Thoracic aorta (tissue), 2 donors: ENCODE data around the gene TRAPPC14. TPM values are rescaled to one million over a fixed set of nuclear protein-coding genes. Genes with fewer than 3 reads are reported as not detected.

Experiments used
- ATAC-seq: fragments of 150-250 bp; one replicate; pipeline ENCODE4 v1.8.0; 2017; ENCODE audit warnings: low read depth; ENCODE audit not compliant: insufficient number of reproducible peaks, low FRiP score
- DNase-seq: peaks from one replicate; pipeline ENCODE4 v3.0.0-alpha.2; 2020; ENCODE audit warnings: low spot score
- H3K27ac ChIP-seq, 2 donors: fragments of 200-600 bp; sonication (generic); 1 replicate in 1 of 2; 2 replicates in 1 of 2; pipeline ENCODE4 v1.5.1; 2016; ENCODE audit warnings: mild to moderate bottlenecking in 2 of 2, moderate library complexity in 2 of 2
- H3K27me3 ChIP-seq: fragments of 200-600 bp; sonication (generic); replicated peaks from 2 replicates; pipeline ENCODE4 v1.6.0; 2016; ENCODE audit warnings: mild to moderate bottlenecking; ENCODE audit not compliant: insufficient read depth
- H3K36me3 ChIP-seq: fragments of 200-600 bp; sonication (generic); one replicate; pipeline ENCODE4 v1.5.1; 2016
- H3K4me1 ChIP-seq, 2 donors: fragments of 200-600 bp; sonication (generic); 1 replicate in 1 of 2; 2 replicates in 1 of 2; pipeline versions ENCODE4 v1.5.1 to v1.6.0; 2016; ENCODE audit warnings: low read depth in 2 of 2, mild to moderate bottlenecking in 1 of 2; ENCODE audit not compliant: control insufficient read depth in 1 of 2
- H3K4me3 ChIP-seq: fragments of 200-600 bp; sonication (generic); 2 replicates; pipeline ENCODE4 v1.5.1; 2016; ENCODE audit warnings: mild to moderate bottlenecking
- H3K9me3 ChIP-seq: fragments of 200-600 bp; sonication (generic); 2 replicates; pipeline ENCODE4 v1.5.1; 2016
- total RNA-seq, 2 donors: library from RNA; depleted of rRNA; stranded (reverse); fragments of >200 nt; gene quantifications; one replicate each; pipeline versions ENCODE4 v1.1.0 to v1.2.3, GENCODE V29; 2016
- TF ChIP-seq, protein P1 (sequence below): fragments of 200-600 bp; sonication (generic); IDR thresholded peaks from one replicate; pipeline ENCODE4 v1.5.1; 2019; ENCODE audit warnings: antibody characterized with exemption

The TRAPPC14 gene
- total RNA-seq, 2 donors from 2014 or later = 14.0 to 18.0 TPM

DNA sequence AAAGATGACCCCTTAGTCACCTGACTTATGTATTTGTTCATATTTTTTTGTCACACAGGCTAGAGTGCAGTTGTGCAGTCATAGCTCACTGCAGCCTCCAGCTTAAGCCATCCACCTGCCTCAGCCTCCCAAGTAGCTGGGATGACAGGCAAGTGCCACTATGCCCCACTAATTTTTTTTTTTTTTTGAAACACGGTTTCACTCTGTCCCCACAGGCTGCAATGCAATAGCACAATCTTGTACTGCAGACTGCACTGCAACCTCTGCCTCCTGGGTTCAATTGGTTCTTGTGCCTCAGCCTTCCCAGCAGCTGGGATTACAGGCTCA lies 29.9 kb downstream of the TRAPPC14 start:
- no peaks in the 10 kb centered on the region for H3K9me3 ChIP-seq
- H3K4me1 ChIP-seq = peaks cover 13 to 37% of the 10 kb centered on the region in 2 donors
- DNase-seq (no peak), ATAC-seq (no peak)
- no peak overlapping the region for H3K27ac ChIP-seq
- TF ChIP-seq, protein P1, sequence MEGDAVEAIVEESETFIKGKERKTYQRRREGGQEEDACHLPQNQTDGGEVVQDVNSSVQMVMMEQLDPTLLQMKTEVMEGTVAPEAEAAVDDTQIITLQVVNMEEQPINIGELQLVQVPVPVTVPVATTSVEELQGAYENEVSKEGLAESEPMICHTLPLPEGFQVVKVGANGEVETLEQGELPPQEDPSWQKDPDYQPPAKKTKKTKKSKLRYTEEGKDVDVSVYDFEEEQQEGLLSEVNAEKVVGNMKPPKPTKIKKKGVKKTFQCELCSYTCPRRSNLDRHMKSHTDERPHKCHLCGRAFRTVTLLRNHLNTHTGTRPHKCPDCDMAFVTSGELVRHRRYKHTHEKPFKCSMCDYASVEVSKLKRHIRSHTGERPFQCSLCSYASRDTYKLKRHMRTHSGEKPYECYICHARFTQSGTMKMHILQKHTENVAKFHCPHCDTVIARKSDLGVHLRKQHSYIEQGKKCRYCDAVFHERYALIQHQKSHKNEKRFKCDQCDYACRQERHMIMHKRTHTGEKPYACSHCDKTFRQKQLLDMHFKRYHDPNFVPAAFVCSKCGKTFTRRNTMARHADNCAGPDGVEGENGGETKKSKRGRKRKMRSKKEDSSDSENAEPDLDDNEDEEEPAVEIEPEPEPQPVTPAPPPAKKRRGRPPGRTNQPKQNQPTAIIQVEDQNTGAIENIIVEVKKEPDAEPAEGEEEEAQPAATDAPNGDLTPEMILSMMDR = no peak
- H3K4me3 ChIP-seq = no peak overlapping the region
- H3K36me3 ChIP-seq = no peaks in the 10 kb centered on the region
- no peaks in the 10 kb centered on the region for H3K27me3 ChIP-seq

DNA sequence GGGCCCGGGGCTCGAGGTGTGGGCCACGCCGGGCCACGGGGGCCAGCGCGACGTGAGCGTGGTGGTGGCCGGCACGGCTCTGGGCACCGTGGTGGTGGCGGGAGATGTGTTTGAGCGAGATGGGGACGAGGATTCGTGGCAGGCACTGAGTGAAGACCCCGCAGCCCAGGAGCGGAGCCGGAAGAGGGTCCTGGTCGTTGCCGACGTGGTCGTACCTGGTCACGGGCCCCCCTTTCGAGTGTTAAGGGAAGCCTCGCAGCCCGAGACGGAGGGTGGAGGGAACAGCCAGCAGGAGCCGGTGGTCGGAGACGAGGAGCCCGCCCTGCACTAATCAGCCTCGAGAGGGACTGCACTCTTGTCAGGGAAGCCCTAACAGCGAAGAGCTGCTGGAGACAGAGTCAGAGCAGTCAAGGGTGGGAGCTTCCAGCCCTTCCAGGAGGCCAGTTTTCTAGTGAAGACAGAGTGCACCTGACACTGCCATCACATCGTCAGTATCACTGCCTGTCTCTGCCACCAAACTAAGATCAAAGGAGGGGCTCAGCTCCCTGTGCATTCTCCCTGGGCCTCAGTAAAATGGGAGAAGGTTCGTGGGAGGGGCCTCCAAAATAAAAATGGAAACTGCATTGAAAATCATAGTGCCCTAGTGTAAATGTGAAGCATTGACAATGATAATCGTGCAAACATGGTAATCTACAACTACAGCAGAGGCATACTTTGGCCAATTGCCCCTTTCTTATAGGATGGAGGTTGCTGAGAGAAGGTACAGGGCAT lies 30.5 kb downstream of the TRAPPC14 start:
- H3K27me3 ChIP-seq = no peaks in the 10 kb centered on the region
- TF ChIP-seq, protein P1 = no peak
- peak overlapping the region; percentile 97 for H3K4me3 ChIP-seq
- DNase-seq (no peak), ATAC-seq (no peak)
- no peaks in the 10 kb centered on the region for H3K36me3 ChIP-seq
- H3K9me3 ChIP-seq = no peaks in the 10 kb centered on the region
- peak overlapping the region; percentile 96 to 98 for H3K27ac ChIP-seq
- H3K4me1 ChIP-seq = peaks cover 13 to 37% of the 10 kb centered on the region in 2 donors

DNA sequence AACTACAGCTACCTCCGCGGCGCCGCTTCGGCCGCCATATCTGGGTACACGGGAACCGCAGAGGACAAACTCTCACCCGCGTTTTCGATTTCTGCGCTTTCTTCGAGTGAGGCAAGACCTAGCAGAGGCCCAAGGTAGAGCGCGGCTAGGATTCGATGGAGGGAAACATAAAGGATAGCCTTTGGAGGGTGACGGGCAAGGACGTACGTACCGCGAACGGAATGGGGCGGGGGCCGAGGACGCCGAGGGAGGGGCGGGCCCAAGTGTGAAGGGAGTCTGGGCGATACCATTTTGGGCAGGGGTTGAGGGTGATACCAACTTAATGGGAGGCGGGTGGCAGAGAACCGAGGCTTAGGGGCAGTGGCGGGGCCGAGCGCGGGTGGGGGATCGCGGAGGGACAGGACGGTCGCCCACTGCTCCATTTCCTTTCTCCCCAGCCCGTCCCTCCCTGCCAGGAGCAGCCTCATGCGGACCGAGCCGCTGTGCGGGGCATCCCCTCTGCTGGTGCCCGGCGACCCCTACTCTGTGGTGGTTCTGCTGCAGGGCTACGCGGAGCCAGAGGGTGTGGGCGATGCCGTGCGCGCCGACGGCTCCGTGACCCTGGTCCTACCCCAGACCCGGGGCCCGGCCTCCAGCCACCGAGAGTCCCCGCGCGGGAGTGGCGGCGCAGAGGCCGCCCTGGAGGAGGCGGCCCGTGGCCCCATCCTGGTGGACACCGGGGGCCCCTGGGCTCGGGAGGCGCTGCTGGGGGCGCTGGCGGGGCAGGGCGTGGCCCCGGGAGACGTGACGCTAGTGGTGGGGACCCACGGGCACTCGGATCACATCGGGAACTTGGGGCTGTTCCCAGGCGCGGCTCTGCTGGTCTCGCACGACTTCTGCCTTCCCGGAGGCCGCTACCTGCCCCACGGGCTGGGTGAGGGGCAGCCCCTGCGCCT lies 31.3 kb downstream of the TRAPPC14 start, which contains the start of gene MBLAC1:
MBLAC1 (plus strand) TSS at position 37 of the 935 bp plus-strand sequence; CDS start at position 466, 429 bp downstream.
- Histone ChIP-seq H3K9me3 (no peaks in the 10 kb centered on the region), H3K4me1 (peaks cover 13 to 37% of the 10 kb centered on the region in 2 donors)
- TF ChIP-seq, protein P1 = no peak

DNA sequence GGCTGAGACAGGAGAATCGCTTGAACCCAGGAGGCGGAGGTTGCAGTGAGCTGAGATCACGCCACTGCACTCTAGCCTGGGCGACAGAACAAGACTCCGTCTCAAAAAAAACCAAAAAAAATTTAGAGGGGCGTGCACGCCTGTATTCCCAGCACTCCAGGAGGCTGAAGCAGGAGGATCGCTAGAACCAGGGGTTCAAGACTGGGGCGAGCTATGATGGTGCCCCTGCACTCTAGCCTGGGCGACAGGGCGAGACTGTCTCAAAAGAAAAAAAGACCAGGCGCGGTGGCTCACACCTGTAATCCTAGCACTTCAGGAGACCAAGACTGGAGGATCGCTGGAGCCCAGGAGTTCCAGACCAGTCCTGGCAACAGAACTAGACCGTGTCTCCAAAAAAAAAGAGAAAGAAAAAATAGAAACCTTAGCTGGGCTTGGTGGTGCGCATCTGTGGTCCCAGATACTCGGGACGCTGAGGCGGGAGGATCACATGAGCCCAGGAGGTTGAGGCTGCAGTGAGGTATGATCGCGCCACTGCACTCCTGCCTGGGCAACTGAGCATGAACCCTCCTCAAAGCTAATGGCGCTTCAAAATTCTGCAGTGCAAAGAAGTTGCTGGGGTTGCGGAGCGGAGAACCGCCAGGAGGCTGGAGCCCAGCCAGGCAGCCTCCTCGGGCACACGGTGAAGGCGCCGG lies 32.1 kb downstream of the TRAPPC14 start:
- Histone ChIP-seq H3K4me3 (peak overlapping the region; percentile 97), H3K9me3 (no peaks in the 10 kb centered on the region), H3K27me3 (no peaks in the 10 kb centered on the region), H3K4me1 (peaks cover 11 to 36% of the 10 kb centered on the region in 2 donors), H3K27ac (peak overlapping the region; percentile 96 to 98), H3K36me3 (no peaks in the 10 kb centered on the region)
- ATAC-seq = no peak
- no peak for DNase-seq
- TF ChIP-seq, protein P1 = no peak

More for the DNA sequence above, 31.3 kb downstream of the TRAPPC14 start, which contains the start of gene MBLAC1:
- peak within 1 kb of the TSS; percentile 96 to 98 for H3K27ac ChIP-seq
- peak within 1 kb of the TSS; percentile 97 for H3K4me3 ChIP-seq
- no peaks in the 10 kb centered on the region for H3K27me3 ChIP-seq
- H3K36me3 ChIP-seq = no peaks in the 10 kb centered on the region
- ATAC-seq (peak; percentile 94), DNase-seq (peak; percentile 65)
